OCI-LY7 (cell line): ENCODE measurements around the gene GLUL.

ENCODE experiments used
- EZH2phosphoT487 ChIP-seq: fragments of 200-600 bp; sonication (generic); IDR thresholded peaks from 2 replicates; pipeline ENCODE4 v1.6.1; 2018; ENCODE audit warnings: low read depth, borderline replicate concordance, mild to moderate bottlenecking, mixed run types, antibody characterized with exemption, low read length, moderate library complexity, mixed read lengths
- TF ChIP-seq, protein P1 (sequence below): fragments of 200-600 bp; sonication (generic); conservative IDR thresholded peaks from 2 replicates; pipeline ENCODE4 v1.5.1; 2014; ENCODE audit warnings: mild to moderate bottlenecking, antibody characterized with exemption, low read length, moderate library complexity, mixed read lengths

DNA sequence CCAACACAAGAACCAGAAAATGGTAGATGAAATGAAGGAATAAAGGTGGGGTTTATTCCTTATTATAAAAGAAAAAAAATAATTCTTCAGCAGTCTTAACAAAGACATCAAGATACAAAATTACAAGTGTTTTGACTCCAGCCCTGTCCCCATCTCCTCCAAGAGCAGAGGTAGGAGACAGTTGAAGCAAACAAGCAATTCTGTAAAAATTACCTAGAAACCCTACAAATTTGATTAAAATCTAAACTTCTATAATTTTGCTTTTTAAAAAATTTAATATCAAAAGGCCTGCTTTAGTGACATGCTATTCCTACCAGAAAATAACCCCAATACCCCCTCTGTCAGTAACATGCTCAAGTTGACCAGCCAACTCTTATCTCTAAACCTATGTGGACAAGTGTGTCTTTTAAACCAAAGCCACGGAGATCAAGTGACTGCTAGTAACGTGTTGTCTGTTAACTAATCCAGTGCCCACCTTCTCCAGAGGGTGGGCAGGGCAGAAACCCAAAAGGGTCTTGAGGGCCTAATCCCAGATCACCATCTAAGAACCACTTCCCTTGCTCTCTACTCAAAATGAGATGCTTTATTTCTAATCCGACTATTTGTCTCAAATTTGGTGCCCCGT lies 8.4 kb downstream of the GLUL start:
- TF ChIP-seq, protein P1, sequence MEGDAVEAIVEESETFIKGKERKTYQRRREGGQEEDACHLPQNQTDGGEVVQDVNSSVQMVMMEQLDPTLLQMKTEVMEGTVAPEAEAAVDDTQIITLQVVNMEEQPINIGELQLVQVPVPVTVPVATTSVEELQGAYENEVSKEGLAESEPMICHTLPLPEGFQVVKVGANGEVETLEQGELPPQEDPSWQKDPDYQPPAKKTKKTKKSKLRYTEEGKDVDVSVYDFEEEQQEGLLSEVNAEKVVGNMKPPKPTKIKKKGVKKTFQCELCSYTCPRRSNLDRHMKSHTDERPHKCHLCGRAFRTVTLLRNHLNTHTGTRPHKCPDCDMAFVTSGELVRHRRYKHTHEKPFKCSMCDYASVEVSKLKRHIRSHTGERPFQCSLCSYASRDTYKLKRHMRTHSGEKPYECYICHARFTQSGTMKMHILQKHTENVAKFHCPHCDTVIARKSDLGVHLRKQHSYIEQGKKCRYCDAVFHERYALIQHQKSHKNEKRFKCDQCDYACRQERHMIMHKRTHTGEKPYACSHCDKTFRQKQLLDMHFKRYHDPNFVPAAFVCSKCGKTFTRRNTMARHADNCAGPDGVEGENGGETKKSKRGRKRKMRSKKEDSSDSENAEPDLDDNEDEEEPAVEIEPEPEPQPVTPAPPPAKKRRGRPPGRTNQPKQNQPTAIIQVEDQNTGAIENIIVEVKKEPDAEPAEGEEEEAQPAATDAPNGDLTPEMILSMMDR = no peak
- no peak for TF ChIP-seq EZH2phosphoT487
